SK-N-SH (cell line): Measurements from ENCODE around the gene MAP1LC3B. TPM values are rescaled to one million over a fixed set of nuclear protein-coding genes. Genes with fewer than 3 reads are reported as not detected.

Experiments used
- CTCF ChIA-PET: fragments of 300-600, 350-600 bp; formaldehyde crosslinking; extraction: SDS; loops from one replicate; lab custom pipeline; 2021; lab: Yijun Ruan, JAX
- POLR2A ChIA-PET: fragments of 350-600 bp; sonication (Branson Sonifier 250); formaldehyde crosslinking; extraction: SDS; loops from one replicate; lab custom pipeline; 2020; ENCODE audit warnings: antibody characterized with exemption, inconsistent platforms; lab: Yijun Ruan, JAX
- DNase-seq: peaks from one replicate; pipeline ENCODE4 v3.0.0; 2012
- H2AFZ ChIP-seq: fragments of 200-600 bp; sonication (generic); 2 replicates; pipeline ENCODE4 v1.8.1; 2016; ENCODE audit warnings: antibody characterized with exemption, mild to moderate bottlenecking, low read depth
- H3F3A ChIP-seq: fragments of 200-600 bp; sonication (generic); replicated peaks from 2 replicates; pipeline ENCODE3; 2016; ENCODE audit warnings: antibody characterized with exemption, mild to moderate bottlenecking; ENCODE audit not compliant: insufficient read depth
- H3K27ac ChIP-seq, 2 experiments: fragments of 200-500 bp in 1 of 2; fragments of 200-600 bp in 1 of 2; sonication (Bioruptor generic) in 1 of 2; sonication (generic), shearing (Covaris generic) in 1 of 2; 2 replicates each; pipeline versions ENCODE4 v1.5.1 to v1.6.1; 2014 to 2016; ENCODE audit warnings: low read depth in 2 of 2, inconsistent platforms in 1 of 2, low read length in 1 of 2, mild to moderate bottlenecking in 1 of 2, mixed read lengths in 1 of 2
- H3K27me3 ChIP-seq: fragments of 200-600 bp; sonication (generic), shearing (Covaris generic); 2 replicates; pipeline ENCODE4 v1.6.1; 2016; ENCODE audit warnings: mixed run types; ENCODE audit not compliant: insufficient read depth
- H3K36me3 ChIP-seq, 2 experiments: fragments of 200-500 bp in 1 of 2; fragments of 200-600 bp in 1 of 2; sonication (Bioruptor generic) in 1 of 2; sonication (generic) in 1 of 2; replicated peaks in 1 of 2; 2 replicates each; pipeline versions ENCODE3 to v1.5.1; 2014 to 2016; ENCODE audit warnings: low read length in 1 of 2, mild to moderate bottlenecking in 1 of 2; ENCODE audit not compliant: insufficient read depth in 2 of 2, control insufficient read depth in 1 of 2
- H3K4me1 ChIP-seq, 2 experiments: fragments of 200-500 bp in 1 of 2; fragments of 200-600 bp in 1 of 2; sonication (Bioruptor generic) in 1 of 2; sonication (generic), shearing (Covaris generic) in 1 of 2; 2 replicates each; pipeline versions ENCODE4 v1.5.1 to v1.6.1; 2014 to 2016; ENCODE audit warnings: low read depth in 1 of 2, low read length in 1 of 2, mixed run types in 1 of 2; ENCODE audit not compliant: insufficient read depth in 2 of 2, control insufficient read depth in 1 of 2
- H3K4me2 ChIP-seq: fragments of 200-600 bp; sonication (generic), shearing (Covaris generic); 2 replicates; pipeline ENCODE4 v1.6.1; 2017; ENCODE audit warnings: mixed run types
- H3K4me3 ChIP-seq, 2 experiments: fragments of 200-500 bp in 1 of 2; fragments of 200-600 bp in 1 of 2; sonication (Bioruptor generic) in 1 of 2; sonication (generic), shearing (Covaris generic) in 1 of 2; 2 replicates each; pipeline versions ENCODE4 v1.5.1 to v1.8.1; 2014 to 2016; ENCODE audit warnings: low read depth in 2 of 2, inconsistent platforms in 1 of 2, low read length in 1 of 2, mild to moderate bottlenecking in 1 of 2, mixed read lengths in 1 of 2, moderate library complexity in 1 of 2
- H3K79me2 ChIP-seq: fragments of 200-600 bp; sonication (generic); 2 replicates; pipeline ENCODE4 v1.8.1; 2017; ENCODE audit warnings: mild to moderate bottlenecking; ENCODE audit not compliant: insufficient read depth
- H3K9ac ChIP-seq: fragments of 200-600 bp; sonication (generic); 2 replicates; pipeline ENCODE4 v1.6.1; 2017; ENCODE audit warnings: mixed run types
- H3K9me2 ChIP-seq: fragments of 200-600 bp; sonication (generic); 2 replicates; pipeline ENCODE4 v1.6.1; 2017; ENCODE audit warnings: mixed run types
- H3K9me3 ChIP-seq: fragments of 200-600 bp; sonication (generic); 2 replicates; pipeline ENCODE4 v1.6.1; 2017; ENCODE audit warnings: mixed run types, mild to moderate bottlenecking, moderate library complexity
- H4K20me1 ChIP-seq: fragments of 200-600 bp; sonication (generic); 2 replicates; pipeline ENCODE4 v1.6.1; 2017; ENCODE audit warnings: mild to moderate bottlenecking, mixed run types; ENCODE audit not compliant: insufficient read depth
- CHD2 ChIP-seq: fragments of 150-350 bp; IDR thresholded peaks from 2 replicates; pipeline ENCODE4 v1.6.1; 2018; ENCODE audit warnings: low read length; ENCODE audit not compliant: partially characterized antibody
- EP300 ChIP-seq, 2 experiments: IDR thresholded peaks; 2 replicates each; pipeline versions ENCODE4 v1.4.0 to v1.6.1; 2012; ENCODE audit warnings: borderline replicate concordance in 1 of 2, low read depth in 1 of 2, low read length in 1 of 2
- EZH2phosphoT487 ChIP-seq: fragments of 200-600 bp; sonication (generic); IDR thresholded peaks from 2 replicates; pipeline ENCODE4 v1.6.1; 2017; ENCODE audit warnings: low read depth, mixed run types, mild to moderate bottlenecking, antibody characterized with exemption, moderate library complexity, borderline replicate concordance
- IRF3 ChIP-seq: fragments of 150-350 bp; IDR thresholded peaks from 2 replicates; pipeline ENCODE4 v1.6.1; 2016; ENCODE audit warnings: mild to moderate bottlenecking, low read depth, low read length
- JUND ChIP-seq: IDR thresholded peaks from 2 replicates; pipeline ENCODE4 v1.4.0; 2012
- MAX ChIP-seq: IDR thresholded peaks from 2 replicates; pipeline ENCODE4 v1.4.0; 2012; ENCODE audit warnings: low read depth
- MEF2A ChIP-seq: IDR thresholded peaks from 2 replicates; pipeline ENCODE4 v1.4.0; 2012; ENCODE audit warnings: low read depth, borderline replicate concordance
- MXI1 ChIP-seq: IDR thresholded peaks from 2 replicates; pipeline ENCODE4 v1.6.1; 2012; ENCODE audit warnings: mild to moderate bottlenecking, low read depth, low read length, improper control_type of control experiment
- POLR2AphosphoS5 ChIP-seq: IDR thresholded peaks from 2 replicates; pipeline ENCODE4 v1.6.1; 2012; ENCODE audit warnings: low read depth, low read length
- REST ChIP-seq: IDR thresholded peaks from 2 replicates; pipeline ENCODE4 v1.6.1; 2012; ENCODE audit warnings: mild to moderate bottlenecking, low read depth, low read length, moderate library complexity
- RFX5 ChIP-seq: IDR thresholded peaks from 2 replicates; pipeline ENCODE4 v1.6.1; 2012; ENCODE audit warnings: mild to moderate bottlenecking, improper control_type of control experiment, low read length
- RXRA ChIP-seq: IDR thresholded peaks from 2 replicates; pipeline ENCODE4 v1.4.0; 2012; ENCODE audit warnings: low read depth, mild to moderate bottlenecking, borderline replicate concordance
- SMC3 ChIP-seq: IDR thresholded peaks from 2 replicates; pipeline ENCODE4 v1.6.1; 2012; ENCODE audit warnings: low read depth, low read length, improper control_type of control experiment
- TEAD4 ChIP-seq: IDR thresholded peaks from 2 replicates; pipeline ENCODE4 v1.4.0; 2012; ENCODE audit warnings: mild to moderate bottlenecking, borderline replicate concordance; ENCODE audit not compliant: insufficient read depth
- USF1 ChIP-seq: IDR thresholded peaks from 2 replicates; pipeline ENCODE4 v1.4.0; 2012; ENCODE audit warnings: low read depth, borderline replicate concordance
- ZBTB33 ChIP-seq: IDR thresholded peaks from 2 replicates; pipeline ENCODE4 v1.4.0; 2012; ENCODE audit warnings: low read depth, borderline replicate concordance
- WGBS: methylation state at CpG from one replicate; pipeline ENCODE4 v1.1.6; 2017; ENCODE audit warnings: low lambda C conversion rate; 5-methylcytosine and 5-hydroxymethylcytosine counted together
- polyA plus RNA-seq, 3 experiments: library from polyadenylated mRNA; depleted of rRNA; stranded (reverse); fragments of >200 nt; gene quantifications; 2 replicates each; pipeline ENCODE4 v1.2.3, GENCODE V29; 2012

The MAP1LC3B gene
- polyA plus RNA-seq, 1 of the 3 experiments (the other 2 are of a cell fraction), result 33.7 TPM

GRCh38 chr16:87366930-87367329 is 25.2 kb upstream of the MAP1LC3B start (continued):
- TF ChIP-seq MEF2A (no peak), CHD2 (no peak)

- H3K9ac ChIP-seq, result no peak overlapping the region
- H3F3A ChIP-seq, result no peaks in the 10 kb centered on the region
- no peak for TF ChIP-seq MAX
- TF ChIP-seq JUND, result no peak
- no peak for TF ChIP-seq RFX5
- TF ChIP-seq USF1, result no peak
- no peak for TF ChIP-seq TEAD4
- no peak for TF ChIP-seq ZBTB33
- TF ChIP-seq RXRA, result no peak
- no peak for TF ChIP-seq MEF2A
- TF ChIP-seq EZH2phosphoT487, result no peak
- no peak for TF ChIP-seq SMC3
- no peak for TF ChIP-seq REST
- no peak for TF ChIP-seq EP300 (IDR thresholded peaks at IDR 0.05; ENCODE audit: borderline replicate concordance in 1 of 2, low read depth in 1 of 2, low read length in 1 of 2)
- no peak for TF ChIP-seq POLR2AphosphoS5
- TF ChIP-seq IRF3, result no peak
- no peak for TF ChIP-seq CHD2
- TF ChIP-seq MXI1, result no peak
- TF ChIP-seq, all 33 proteins: peak for 0
- Histone ChIP-seq H3K4me2 (no peak overlapping the region), H3K4me3 (no peak overlapping the region), H2AFZ (no peak overlapping the region), H4K20me1 (peaks cover 48% of the 10 kb centered on the region), H3K27me3 (no peaks in the 10 kb centered on the region), H3K27ac (peak overlapping the region in 1 of 2 experiments; percentile 59; a peak in 2 of 4 replicates), H3K36me3 (peaks cover 0 to 6% of the 10 kb centered on the region in 2 experiments), H3K9me3 (no peaks in the 10 kb centered on the region), H3K79me2 (peaks cover 85% of the 10 kb centered on the region), H3K4me1 (peaks cover 15 to 59% of the 10 kb centered on the region in 2 experiments; a peak in 2 of 4 replicates), H3K9me2 (no peaks in the 10 kb centered on the region)
- POLR2A ChIA-PET, result interaction anchor here (0.6 to 2.2 kb wide), 2 partner anchors 16 to 409 kb away, joined by 6 to 10 read pairs; partner anchors contain the start of gene FBXO31
- CTCF ChIA-PET, result interaction anchor here (1.2 to 1.4 kb wide), 2 partner anchors 16 to 268 kb away, joined by 3 to 4 read pairs; partner anchors contain the start of gene FBXO31
- WGBS, result 88% methylated on average over 9 of the region's 9 CpGs
- peak; percentile 66 for DNase-seq
These were observed 24.6 kb upstream of the MAP1LC3B start for GRCh38 chr16:87367529-87367928.
